ENCODE results near the gene JADE2.

Gene JADE2

GRCh38 chr5:134626369-134627014 is 101.0 kb downstream of the JADE2 start:
- peak overlapping the region; percentile 86 for H3K27ac ChIP-seq
- no peak for TF ChIP-seq ZFX (IDR thresholded peaks at IDR 0.05)
- TF ChIP-seq CTCF (conservative IDR thresholded peaks at IDR 0.05): no peak

Data from C4-2B (cell line).